HG02852 (cell line): ENCODE measurements around the gene ABHD8.
"Not testable (repeated sequence)": the region's sequence is repeated elsewhere in the genome, so short reads cannot be mapped to it uniquely, and the experiment has no call there.

Source experiments
- ATAC-seq: cut with Tn5 transposase; IDR thresholded peaks from one replicate; pipeline ENCODE4 v1.9.1; 2021; ENCODE audit warnings: mild to moderate bottlenecking, moderate library complexity; ENCODE audit not compliant: unreplicated experiment

ABHD8 gene

DNA sequence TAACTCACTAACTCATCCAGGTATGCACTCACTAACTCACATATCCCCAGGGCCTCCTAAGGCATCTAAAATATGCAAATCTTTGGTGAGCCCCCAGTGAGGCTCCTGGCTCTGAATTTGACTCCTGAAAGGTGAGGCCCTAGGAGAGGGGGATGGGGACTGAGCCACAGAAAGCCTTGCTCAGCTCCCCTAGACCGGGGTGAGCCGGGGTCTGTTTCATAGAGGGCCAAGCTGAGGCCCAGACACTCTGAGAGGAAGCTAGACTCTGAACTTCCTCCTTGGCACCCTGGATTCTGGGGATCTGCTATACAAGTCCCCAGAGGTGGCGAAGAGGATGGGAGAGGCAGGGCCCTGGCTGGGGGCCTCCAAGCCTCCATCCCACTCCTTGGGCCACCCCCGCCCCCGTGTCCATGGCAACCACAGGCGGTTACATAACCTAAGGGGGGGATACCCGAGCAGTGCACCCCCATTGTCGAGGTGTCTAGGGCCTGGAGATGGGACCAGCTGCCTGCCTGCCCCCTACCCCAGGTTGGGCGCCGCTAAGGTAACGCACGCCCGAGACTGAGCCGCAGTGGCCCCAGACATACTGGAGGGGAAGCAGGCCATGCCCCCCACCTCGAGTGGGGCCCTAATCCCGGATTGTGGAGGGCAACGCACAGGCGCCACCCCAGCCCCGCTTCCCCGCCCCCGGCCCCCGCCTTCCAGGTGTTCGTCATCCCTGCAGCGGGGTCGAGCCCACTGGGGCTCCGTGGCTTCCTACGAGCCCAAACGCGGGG, 646 bp downstream of the ABHD8 start:
- no peak for ATAC-seq

DNA sequence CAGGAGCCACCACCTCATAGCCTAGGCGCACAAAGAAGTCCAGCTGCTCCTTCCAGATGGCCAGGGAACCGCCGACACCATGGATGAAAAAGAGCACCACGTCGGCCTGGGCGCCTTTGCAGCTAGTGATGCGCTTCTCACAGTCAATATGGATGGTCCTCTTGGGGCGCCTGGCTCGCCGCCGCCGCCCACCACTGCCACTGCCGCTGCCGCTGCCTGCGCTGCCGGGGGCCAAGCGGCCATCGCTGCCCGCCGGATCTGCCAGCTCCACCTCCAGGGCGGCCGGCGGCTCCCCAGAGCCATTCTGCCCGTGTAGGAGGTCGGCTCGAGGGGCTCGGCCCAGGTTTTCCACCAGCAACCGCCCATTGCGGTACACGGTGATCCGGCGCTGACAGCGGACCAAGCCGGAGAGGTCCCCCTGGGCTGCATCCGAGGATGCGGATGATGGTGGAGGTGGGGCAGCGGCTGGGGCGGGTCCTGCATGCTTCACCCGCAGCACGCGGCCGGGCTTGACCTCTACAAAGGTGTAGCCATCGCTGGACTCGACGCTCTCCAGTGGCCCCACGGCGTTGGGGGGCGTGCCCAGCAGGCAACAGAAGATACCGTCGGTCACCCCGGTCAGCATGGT, 2.1 kb downstream of the ABHD8 start:
- no peak for ATAC-seq

DNA sequence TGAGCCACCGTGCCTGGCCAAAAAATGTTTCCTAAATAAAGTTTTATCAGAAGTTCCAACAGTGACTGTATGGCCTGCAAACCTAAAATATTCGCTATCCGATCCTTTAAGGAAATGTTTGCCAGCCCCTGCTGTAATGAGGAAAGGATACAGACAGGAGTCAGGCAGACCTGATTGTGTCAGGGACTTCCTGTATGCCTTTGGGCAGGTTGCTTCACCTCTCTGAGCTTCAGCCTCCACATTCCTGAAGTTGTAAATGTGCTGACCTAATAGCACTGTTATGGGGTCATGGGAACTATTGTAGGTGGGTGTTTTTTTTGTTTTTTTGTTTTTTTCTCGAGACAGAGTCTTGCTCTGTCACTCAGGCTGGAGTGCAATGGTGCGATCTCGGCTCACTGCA, 6.2 kb downstream of the ABHD8 start:
- no peak for ATAC-seq

DNA sequence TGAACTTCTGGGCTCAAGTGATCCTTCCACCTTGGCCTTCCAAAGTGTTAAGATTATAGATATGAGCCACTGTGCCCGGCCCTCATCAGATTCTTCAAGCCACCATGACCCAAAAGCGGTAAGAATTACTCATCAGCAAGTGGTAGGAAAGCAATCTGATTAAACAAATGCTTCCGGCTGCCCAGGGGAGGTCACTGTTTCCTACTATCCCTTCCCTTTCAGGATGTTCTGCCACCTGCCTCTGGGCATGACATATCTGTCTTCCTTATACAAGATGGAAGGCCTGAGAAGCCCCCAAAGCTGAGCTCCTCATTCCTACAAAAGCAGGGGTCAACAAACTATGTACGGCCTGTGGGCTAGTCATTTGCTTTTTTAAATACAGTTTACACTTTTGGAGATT, 7.0 kb downstream of the ABHD8 start:
- ATAC-seq = no peak

DNA sequence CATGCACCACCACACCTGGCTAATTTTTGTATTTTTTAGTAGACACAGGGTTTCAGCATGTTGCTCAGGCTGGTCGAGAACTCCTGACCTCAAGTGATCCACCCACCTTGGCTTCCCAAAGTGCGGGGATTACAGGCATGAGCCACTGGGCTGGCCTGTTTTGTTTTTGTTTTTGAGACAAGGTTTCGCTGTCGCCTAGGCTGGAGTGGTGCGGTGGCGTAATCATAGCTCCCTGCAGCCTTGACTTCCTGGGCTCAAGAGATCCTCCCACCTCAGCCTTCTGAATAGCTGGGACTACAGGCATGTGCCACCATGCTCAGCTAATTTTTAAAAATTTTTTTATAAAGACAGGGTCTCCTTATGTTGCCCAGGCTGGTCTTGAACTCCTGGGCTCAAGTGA, 7.7 kb downstream of the ABHD8 start:
- not testable (repeated sequence) for ATAC-seq

DNA sequence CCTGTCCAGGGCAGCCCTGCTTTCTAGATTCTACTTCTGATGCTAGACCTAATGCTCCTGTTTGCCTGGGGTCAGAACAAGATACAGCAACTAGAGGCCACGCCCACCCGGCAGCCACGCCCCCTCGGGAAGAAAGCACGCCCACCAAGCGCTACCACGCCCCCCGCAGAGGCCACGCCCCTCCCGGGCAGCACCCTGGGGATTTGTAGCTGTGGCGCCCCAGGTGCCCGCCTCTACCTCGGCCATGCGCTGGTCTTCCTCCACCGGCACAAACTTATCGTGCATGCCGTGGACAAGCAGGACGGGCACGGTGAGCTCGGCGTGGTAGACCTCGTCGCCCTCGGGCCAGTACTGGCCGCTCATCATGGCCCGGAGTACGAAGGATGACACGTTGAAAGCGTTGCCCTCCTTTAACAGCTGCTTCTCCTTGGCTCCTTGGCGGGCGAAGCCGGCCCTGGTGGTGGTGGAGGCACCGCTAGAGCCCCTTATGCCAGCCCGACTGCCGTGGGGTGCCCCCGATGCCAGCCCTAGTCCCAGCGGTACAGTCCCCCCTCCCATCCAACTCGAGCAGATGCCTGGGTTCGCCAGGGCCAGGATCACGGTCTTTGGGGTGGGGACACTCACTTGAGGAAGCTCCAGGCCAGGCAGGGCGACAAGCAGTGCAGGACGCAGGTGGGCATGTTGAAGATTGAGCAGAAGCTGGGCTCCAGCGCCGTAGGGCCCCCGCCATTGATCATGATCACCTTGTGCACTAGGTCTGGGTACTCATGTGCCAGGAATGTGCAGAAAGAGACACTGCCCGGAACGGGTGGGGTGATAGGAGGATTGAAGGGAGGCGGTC, 9.0 kb downstream of the ABHD8 start:
- no peak for ATAC-seq

DNA sequence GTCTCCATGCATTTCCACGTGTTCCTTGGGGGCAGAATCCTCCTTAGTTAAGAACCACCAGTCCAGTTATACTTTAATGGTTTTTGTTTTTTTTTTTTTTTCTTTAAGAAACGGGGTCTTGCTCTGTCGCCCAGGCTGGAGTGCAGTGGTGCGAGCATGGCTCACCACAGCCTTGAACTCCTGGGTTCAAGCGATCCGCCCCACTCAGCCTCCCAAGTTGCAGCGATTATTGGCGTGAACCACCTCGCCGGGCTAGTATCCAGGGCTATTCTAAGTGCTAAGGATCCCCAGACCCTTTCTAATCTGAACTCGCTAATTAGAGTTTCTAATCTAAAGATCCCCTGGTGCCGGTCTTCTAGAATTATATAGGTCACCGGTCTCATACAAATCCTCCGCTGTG, 9.6 kb downstream of the ABHD8 start:
- ATAC-seq = no peak

DNA sequence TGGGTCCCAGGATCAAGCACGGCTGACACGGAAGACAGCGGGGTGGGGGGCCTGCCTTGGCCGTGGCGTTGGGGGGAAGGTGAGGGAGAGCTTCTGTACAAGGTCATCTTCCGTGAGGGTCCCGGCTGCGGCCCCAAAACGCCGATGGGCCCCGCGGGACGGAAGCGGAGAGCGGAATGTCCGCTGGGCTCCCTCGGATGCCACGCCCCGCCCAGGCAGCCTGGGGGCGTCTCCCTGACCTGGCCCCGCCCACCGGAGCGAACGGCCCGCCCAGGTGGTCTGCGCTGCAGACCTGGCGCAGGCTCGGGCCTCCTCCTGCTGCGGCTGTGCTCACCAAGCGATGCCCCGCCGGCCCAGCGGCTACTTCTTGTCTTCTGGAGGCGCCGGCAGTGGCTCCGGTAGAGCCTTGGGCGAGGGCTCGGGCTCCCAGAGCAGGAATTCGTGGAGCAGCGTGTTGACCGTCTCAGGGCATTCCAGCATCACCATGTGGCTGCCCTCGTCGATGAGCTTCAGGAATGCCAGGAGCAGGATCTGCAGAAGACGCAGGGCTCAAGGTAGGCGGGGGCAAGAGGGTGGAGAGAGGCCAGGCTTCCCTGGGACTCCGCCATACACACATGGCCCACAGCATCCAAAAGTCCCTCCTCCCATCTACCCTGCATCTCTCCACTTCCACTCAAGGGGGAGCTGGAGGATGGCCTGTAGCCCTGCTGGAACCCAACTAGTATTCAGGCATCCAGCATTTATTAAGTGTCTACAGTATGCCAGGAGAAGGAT, 10.7 kb downstream of the ABHD8 start:
- ATAC-seq = peak; percentile 79

DNA sequence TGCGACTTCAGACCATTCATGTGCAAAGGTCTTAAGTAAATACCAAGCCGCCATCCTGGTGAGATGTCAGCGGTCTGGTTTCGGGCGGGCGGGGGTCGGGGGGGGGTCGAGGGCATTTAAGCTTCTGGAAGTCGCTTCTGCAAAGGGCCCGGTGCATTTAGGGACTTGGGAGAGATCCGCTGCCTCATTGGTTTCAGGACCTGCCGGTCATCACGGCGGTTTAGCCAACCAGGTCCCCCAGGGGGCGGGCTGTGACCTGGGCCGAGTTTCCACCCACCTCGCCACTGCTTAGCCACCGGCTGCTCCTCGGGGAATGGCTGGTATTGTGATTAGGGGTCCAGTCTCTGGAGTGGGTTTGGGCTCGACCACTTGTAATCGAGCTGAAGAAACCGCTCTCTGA, 13.7 kb downstream of the ABHD8 start:
- ATAC-seq = no peak

DNA sequence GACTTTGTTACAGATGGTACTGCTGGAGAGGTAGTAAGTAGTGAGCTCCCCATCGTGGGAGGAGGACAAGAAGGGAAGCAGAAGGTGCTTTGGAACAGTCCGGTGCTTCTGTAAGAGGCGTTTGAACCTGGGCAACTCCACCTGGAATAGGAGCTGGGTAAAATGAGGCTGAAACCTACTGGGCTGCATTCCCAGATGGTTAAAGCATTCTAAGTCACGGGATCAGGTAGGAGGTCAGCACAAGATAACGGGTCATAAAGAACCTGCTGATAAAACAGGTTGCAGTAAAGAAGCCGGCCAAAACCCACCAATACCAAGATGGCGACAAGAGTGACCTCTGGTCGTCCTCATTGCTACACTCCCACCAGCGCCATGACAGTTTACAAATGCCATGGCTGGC, 16.5 kb downstream of the ABHD8 start:
- ATAC-seq = no peak

DNA sequence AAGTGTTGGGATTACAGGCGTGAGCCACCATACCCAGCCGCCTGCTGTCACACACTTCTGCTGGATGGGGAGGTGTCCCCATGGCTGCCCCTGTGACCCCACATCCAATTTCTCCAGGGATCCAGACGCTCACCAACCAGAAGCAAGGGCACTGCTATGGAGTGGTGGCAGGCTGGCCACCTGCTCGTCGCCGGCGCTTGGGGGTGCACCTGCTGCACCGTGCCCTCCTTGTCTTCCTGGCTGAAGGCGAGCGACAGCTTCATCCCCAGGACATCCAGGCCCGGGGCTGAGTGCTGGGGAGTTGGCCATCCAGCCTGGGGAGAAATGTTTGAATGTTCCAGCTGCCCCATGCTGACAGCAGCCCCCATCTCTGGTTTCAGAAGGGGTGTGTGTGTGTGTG, 17.0 kb downstream of the ABHD8 start:
- ATAC-seq = no peak

DNA sequence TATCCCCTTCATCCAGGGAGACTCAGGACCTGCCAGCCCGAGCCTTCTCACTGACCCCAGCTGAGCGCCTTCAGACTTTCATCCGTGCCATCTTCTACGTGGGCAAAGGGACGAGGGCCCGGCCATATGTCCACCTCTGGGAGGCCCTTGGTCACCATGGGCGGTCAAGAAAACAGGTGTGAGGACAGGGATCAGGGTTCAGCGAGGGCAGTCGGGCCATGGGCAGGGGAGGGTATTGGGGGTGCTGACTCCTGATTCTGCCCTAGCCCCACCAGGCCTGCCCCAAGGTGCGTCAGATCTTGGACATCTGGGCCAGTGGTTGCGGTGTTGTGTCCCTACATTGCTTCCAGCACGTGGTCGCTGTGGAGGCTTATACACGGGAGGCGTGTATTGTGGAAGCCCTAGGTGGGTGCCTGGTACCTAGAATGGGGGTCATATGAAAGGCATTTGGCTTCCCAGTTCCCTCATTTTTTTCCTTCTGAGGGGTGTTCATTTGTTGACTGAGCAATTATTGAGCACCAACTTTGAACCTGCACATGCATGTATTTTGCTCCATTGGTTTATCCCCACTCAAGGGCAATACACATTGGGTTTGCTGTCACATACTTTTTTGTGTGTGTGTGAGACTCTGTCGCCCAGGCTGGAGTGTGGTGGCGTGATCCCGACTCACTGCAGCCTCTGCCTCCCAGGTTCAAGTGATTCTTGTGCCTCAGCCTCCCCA, 17.6 kb downstream of the ABHD8 start:
- no peak for ATAC-seq

DNA sequence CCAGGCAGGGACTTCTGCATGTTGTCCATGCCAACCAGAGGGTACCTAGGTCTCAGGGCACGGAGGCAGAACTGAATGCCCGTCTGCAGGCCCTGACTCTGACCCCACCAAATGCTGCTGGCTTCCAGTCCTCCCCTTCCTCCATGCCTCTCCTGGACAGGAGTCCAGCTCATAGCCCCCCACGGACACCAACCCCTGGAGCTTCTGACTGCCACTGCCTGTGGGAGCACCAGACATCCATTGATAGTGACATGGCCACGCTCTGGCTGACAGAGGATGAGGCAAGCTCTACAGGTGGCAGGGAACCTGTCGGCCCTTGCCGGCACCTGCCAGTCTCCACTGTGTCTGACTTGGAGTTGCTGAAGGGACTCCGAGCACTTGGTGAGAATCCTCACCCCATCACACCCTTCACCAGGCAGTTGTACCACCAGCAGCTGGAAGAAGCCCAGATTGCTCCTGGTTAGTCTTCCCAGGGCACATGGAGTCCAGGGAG, 19.7 kb downstream of the ABHD8 start:
- no peak for ATAC-seq

DNA sequence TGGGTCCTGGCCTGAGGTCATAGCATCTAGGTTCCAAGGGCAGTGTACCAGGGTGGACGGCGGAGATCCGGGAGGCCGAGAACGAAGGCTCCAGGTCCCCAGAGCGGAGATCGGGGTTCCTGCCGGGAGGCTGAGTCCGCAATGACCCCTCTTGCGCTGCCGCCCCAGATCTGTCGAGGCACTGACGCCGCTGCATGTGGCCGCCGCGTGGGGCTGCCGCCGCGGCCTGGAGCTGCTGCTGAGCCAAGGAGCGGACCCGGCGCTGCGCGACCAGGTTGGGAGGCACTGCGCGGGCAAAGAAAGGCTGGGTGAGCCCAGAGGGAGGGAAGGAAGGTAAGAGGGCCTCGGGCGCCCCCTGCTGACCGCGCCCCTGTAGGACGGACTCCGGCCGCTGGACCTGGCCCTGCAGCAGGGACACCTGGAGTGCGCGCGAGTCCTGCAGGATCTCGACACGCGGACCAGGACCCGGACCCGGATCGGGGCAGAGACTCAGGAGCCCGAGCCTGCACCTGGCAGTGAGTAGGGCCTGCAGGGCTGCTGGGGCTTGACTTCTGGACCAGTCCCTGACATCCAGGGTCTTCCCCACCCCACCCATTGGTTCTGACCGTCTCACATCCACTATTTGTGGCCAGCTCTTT, 20.6 kb downstream of the ABHD8 start:
- ATAC-seq = no peak

DNA sequence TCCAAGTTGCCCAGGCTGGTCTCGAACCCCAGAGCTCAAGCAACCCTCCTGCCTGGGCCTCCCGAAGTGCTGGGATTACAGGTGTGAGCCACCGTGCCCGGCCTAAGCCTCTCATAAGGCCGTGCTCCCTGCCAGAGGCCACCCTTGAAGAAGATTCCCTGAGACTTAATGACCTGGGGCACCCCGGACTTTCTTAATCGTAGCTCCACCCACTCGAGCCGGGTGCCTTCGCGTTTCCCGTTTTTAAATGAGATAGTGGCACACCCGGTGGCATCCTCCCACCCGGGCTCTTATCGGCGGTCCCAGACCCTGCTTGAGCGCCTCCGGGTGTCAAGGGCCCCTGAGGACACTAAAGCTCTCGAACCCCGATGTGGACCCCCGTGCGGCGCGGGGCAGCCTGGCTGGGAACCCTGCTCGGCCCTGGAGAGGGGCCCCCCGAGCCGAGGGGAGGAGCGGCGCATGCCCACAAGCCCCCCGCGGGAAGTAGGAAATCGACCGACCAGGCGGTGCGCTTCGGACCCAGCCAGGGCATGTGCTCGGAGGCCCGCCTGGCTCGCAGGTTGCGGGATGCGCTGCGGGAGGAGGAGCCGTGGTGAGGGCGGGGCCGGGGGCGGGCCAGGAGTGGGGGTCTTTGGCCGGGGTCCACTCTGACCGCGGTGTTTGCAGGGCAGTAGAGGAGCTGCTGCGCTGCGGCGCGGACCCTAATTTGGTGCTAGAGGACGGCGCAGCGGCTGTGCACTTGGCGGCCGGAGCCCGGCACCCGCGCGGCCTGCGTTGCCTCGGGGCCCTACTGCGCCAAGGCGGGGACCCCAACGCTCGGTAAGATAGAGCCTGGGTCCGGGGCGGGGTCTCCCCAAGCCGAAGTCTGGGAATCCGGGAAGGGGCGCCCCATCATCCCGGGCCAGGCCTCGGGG, 21.6 kb downstream of the ABHD8 start, which contains the start of gene ANKLE1:
ANKLE1 (plus strand) TSS at position 511 of the 914 bp plus-strand sequence; CDS start at position 531, 20 bp downstream.
- no peak for ATAC-seq

DNA sequence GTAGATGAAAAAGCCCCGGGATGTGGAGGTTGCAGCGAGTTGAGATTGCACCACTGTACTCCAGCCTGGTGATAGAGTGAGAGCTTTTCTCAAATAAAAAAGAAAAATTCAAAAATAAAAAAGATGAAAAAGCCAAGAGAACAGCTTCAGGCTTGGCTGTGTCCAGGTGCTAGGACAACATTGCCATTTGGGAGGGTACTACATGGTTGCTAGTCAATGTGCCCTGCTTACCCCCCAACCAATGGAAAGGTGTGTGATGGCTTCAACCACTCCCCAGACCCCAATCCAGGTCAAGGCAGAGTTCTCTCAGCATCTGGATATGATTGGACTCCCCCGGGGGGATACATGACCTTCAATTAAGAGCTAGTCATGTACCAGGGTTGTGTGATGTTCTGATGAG, 23.8 kb downstream of the ABHD8 start:
- no peak for ATAC-seq

DNA sequence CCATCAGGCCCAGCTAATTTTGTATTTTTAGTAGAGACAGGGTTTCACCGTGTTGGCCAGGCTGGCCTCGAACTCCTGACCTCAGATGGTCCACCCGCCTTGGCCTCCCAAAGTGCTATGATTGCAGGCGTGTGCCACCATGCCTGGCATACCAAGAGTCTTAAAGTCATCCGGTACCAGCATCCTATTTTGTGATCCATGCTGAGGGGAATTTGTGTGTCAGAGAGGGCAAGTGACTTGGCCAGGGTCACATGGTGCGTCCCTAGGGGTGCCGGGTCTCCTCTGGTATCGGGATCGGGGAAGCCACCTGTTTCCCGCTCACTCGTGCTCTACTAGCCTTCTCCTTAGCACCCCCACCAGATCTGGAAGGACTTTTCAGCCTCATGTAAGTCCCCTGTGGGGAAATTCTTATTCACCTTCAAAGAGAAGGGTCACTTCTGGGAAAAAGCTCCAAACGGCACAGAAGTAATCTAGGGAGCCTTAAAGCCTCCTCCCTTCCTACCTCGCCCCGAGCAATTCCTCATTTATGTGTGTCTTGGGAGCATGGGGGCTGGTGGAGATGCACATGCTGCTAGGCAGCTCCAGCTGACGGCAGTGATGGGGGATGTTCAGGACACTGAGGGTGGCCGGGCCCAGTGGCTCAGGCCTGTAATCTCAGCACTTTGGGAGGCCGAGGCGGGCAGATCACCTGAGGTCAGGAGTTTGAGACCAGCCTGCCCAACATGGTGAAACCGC, 27.6 kb downstream of the ABHD8 start:
- ATAC-seq = no peak

DNA sequence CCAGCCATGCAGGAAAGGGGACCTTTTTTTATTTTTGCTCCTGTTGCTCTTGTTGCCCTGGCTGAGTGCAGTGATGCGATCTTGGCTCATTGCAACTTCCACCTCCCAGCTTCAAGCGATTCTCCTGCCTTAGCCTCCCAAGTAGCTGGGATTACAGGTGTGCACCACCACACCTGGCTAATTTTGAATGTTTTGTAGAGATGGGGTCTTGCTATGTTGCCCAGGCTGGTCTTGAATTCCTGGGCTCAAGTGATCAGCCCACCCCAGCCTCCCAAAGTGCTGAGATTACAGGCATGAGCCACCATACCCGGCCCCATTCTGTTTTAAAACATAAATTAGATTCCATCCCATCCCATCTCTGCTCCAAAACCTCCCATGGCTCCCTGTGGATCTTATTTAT, 28.3 kb downstream of the ABHD8 start:
- not testable (repeated sequence) for ATAC-seq
